ENCODE data around the gene TTC33.
"Not testable (repeated sequence)": the region's sequence is repeated elsewhere in the genome, so short reads cannot be mapped to it uniquely, and the experiment has no call there.

Gene TTC33

GRCh38 chr5:40649463-40650030, 106.2 kb downstream of the TTC33 start:
- no peak for DNase-seq

- no peak for DNase-seq
These were observed 107.6 kb downstream of the TTC33 start for GRCh38 chr5:40648150-40648549.

- DNase-seq = no peak
These were observed 109.5 kb downstream of the TTC33 start for GRCh38 chr5:40646266-40646665.

GRCh38 chr5:40639531-40639930, 116.2 kb downstream of the TTC33 start:
- DNase-seq = not testable (repeated sequence)

GRCh38 chr5:40634593-40634992, 121.2 kb downstream of the TTC33 start:
- no peak for DNase-seq

- DNase-seq = no peak
These were observed 121.6 kb downstream of the TTC33 start for GRCh38 chr5:40634154-40634553.

- DNase-seq = no peak
These were observed 124.5 kb downstream of the TTC33 start for GRCh38 chr5:40631236-40631635.

- no peak for DNase-seq
These were observed 125.6 kb downstream of the TTC33 start for GRCh38 chr5:40630126-40630525.

GRCh38 chr5:40628407-40628806, 127.4 kb downstream of the TTC33 start:
- DNase-seq = no peak

GRCh38 chr5:40627706-40628105, 128.1 kb downstream of the TTC33 start:
- no peak for DNase-seq

GRCh38 chr5:40626801-40627200, 129.0 kb downstream of the TTC33 start:
- DNase-seq = no peak

GRCh38 chr5:40623480-40624420, 132.0 kb downstream of the TTC33 start:
- no peak for DNase-seq

GRCh38 chr5:40622463-40623252, 133.1 kb downstream of the TTC33 start:
- no peak for DNase-seq

- no peak for DNase-seq
These were observed 136.3 kb downstream of the TTC33 start for GRCh38 chr5:40619421-40619820.

GRCh38 chr5:40618926-40619325, 136.8 kb downstream of the TTC33 start:
- DNase-seq = no peak

GRCh38 chr5:40616781-40617180, 139.0 kb downstream of the TTC33 start:
- no peak for DNase-seq

GRCh38 chr5:40615586-40616170, 140.1 kb downstream of the TTC33 start:
- no peak for DNase-seq

- no peak for DNase-seq
These were observed 140.7 kb downstream of the TTC33 start for GRCh38 chr5:40614923-40615585.

- DNase-seq = no peak
These were observed 141.3 kb downstream of the TTC33 start for GRCh38 chr5:40614466-40614865.

GRCh38 chr5:40607202-40607601, 148.6 kb downstream of the TTC33 start:
- DNase-seq = no peak

- DNase-seq = no peak
These were observed 149.5 kb downstream of the TTC33 start for GRCh38 chr5:40606077-40606765.
